Tibial nerve (tissue), 3 donors: Measurements from ENCODE around the gene GNG7.

Experiments
- POLR2A ChIP-seq, 2 donors: fragments of 450-650 bp; IDR thresholded peaks; one replicate each; pipeline ENCODE4 v1.6.1; 2017; ENCODE audit warnings: antibody characterized with exemption in 2 of 2, mild to moderate bottlenecking in 2 of 2, moderate library complexity in 2 of 2
- TF ChIP-seq, protein P1 (sequence below), 5 experiments: fragments of 200-600 bp in 3 of 5; fragments of 450-650 bp in 2 of 5; sonication (generic) in 3 of 5; IDR thresholded peaks; one replicate each; pipeline ENCODE4 v1.5.1; 2016 to 2019; ENCODE audit warnings: antibody characterized with exemption in 5 of 5, mild to moderate bottlenecking in 3 of 5, moderate library complexity in 2 of 5

GRCh38 chr19:2517881-2518601 is 184.5 kb downstream of the GNG7 start:
- TF ChIP-seq, protein P1, sequence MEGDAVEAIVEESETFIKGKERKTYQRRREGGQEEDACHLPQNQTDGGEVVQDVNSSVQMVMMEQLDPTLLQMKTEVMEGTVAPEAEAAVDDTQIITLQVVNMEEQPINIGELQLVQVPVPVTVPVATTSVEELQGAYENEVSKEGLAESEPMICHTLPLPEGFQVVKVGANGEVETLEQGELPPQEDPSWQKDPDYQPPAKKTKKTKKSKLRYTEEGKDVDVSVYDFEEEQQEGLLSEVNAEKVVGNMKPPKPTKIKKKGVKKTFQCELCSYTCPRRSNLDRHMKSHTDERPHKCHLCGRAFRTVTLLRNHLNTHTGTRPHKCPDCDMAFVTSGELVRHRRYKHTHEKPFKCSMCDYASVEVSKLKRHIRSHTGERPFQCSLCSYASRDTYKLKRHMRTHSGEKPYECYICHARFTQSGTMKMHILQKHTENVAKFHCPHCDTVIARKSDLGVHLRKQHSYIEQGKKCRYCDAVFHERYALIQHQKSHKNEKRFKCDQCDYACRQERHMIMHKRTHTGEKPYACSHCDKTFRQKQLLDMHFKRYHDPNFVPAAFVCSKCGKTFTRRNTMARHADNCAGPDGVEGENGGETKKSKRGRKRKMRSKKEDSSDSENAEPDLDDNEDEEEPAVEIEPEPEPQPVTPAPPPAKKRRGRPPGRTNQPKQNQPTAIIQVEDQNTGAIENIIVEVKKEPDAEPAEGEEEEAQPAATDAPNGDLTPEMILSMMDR (IDR thresholded peaks at IDR 0.05) = no peak
- no peak for TF ChIP-seq POLR2A (IDR thresholded peaks at IDR 0.05)
